Gastroesophageal sphincter (tissue), 3 donors: ENCODE data around the gene EIF3F.

Experiments used
- EP300 ChIP-seq: sonication (generic); formaldehyde crosslinking; IDR thresholded peaks from one replicate; pipeline ENCODE4 v1.6.1; 2017; ENCODE audit warnings: antibody characterized with exemption, mild to moderate bottlenecking
- POLR2A ChIP-seq, 2 donors: fragments of 450-650 bp; IDR thresholded peaks; one replicate each; pipeline ENCODE4 v1.6.1; 2017; ENCODE audit warnings: antibody characterized with exemption in 2 of 2, mild to moderate bottlenecking in 2 of 2, moderate library complexity in 1 of 2
- POLR2AphosphoS5 ChIP-seq: sonication (generic); formaldehyde crosslinking; IDR thresholded peaks from one replicate; pipeline ENCODE4 v1.6.1; 2017; ENCODE audit warnings: antibody characterized with exemption
- TF ChIP-seq, protein P1 (sequence below), 4 experiments: fragments of 200-600 bp in 2 of 4; fragments of 450-650 bp in 2 of 4; sonication (generic) in 1 of 4; IDR thresholded peaks; one replicate each; pipeline ENCODE4 v1.5.1; 2017 to 2019; ENCODE audit warnings: antibody characterized with exemption in 4 of 4, mild to moderate bottlenecking in 2 of 4, moderate library complexity in 2 of 4

DNA sequence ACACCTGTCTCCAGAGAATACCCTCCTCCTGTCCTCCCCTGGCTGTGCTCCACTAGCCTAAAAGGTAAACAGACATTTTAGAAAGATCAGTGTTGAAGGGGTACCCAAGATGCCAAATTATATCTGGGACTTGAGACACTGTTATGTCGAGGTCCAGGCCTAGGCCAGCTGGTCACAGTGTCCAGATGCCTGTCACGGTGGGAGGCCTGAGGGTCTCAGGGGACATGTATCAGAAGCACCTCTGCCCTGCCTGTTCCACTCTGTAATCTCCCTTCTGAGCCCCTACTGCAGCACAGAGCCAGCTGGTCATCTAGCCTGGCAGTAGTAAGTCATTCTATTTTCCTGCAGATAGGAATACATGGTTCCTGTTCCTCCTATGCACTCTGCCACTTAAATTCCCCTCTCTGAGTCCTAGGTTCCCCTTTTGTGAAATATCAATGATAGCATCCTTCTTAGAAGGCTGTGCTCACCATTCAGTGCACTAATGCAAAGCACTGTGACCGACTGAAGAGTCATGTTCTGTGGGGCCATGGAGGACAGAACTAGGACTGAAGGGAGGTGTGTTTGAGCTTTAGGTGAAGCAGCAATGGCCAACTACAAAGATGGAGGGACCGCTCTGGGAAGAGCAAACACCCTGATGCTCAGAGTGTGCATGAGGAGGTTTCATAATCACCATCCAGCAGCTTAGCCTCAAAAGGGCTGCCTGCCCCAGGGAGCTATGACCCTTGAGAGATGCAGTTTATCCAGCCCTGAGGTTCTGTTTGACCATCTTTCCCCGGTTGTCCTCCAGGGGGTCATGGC lies 49.1 kb downstream of the EIF3F start:
- TF ChIP-seq, protein P1, sequence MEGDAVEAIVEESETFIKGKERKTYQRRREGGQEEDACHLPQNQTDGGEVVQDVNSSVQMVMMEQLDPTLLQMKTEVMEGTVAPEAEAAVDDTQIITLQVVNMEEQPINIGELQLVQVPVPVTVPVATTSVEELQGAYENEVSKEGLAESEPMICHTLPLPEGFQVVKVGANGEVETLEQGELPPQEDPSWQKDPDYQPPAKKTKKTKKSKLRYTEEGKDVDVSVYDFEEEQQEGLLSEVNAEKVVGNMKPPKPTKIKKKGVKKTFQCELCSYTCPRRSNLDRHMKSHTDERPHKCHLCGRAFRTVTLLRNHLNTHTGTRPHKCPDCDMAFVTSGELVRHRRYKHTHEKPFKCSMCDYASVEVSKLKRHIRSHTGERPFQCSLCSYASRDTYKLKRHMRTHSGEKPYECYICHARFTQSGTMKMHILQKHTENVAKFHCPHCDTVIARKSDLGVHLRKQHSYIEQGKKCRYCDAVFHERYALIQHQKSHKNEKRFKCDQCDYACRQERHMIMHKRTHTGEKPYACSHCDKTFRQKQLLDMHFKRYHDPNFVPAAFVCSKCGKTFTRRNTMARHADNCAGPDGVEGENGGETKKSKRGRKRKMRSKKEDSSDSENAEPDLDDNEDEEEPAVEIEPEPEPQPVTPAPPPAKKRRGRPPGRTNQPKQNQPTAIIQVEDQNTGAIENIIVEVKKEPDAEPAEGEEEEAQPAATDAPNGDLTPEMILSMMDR (IDR thresholded peaks at IDR 0.05), result no peak
- no peak for TF ChIP-seq POLR2A (IDR thresholded peaks at IDR 0.05)
- TF ChIP-seq POLR2AphosphoS5, result no peak
- TF ChIP-seq EP300, result no peak
